ENCODE data around the gene ZNF668.
"Not testable (repeated sequence)": the region's sequence is repeated elsewhere in the genome, so short reads cannot be mapped to it uniquely, and the experiment has no call there.

ZNF668 gene

GRCh38 chr16:31050280-31051030 lies 23.6 kb downstream of the ZNF668 start:
- DNase-seq = no peak

DNA sequence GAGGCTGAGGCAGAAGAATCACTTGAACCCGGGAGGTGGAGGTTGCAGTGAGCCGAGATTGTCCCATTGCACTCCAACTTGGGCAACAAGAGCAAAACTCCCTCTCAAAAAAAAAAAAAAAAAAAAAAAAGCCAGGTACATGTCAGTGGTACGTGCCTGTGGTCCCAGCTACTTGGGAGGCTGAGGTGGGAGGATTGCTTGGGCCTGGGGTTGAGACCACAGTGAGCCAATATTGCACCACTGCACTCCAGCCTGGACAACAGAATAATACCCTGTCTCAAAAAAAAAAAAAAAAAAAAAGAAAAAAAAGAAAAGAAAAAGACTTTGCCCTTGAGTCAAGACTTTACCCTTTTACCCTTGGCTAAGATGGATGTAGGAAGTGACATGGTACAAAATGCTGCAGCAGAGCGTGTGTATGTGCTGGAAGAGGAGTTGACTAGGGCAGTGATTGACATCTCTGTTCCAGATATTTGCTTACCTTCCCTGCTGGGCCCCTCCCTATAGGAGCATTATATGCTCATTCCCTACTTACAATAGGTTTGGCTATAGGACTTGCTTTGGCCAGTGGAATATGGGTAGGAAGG lies 30.1 kb downstream of the ZNF668 start:
- DNase-seq = no peak

- DNase-seq = no peak
Observed at GRCh38 chr16:31043352-31043751, 30.7 kb downstream of the ZNF668 start.

DNA sequence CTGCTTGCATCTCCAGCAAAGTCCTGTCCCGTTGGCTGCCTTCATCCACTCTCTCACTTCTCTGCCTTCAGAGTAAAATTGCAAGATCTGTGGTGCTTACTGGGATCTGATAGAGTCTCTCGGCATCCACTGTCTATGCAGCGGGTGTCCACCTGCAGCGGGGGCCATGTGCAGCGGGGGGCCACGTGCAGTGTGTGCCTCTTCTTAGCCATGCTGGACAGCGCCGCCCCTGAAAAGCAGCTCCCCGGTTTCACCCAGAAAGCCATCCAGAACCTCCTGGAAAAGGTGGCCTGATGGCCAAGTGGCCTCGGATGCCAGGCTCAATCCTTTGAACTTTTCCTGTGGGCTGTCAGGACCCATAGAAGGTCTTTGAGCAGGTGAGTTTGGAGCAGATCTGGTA lies 31.2 kb downstream of the ZNF668 start:
- DNase-seq = no peak

GRCh38 chr16:31038993-31039392 lies 35.0 kb downstream of the ZNF668 start:
- no peak for DNase-seq

DNA sequence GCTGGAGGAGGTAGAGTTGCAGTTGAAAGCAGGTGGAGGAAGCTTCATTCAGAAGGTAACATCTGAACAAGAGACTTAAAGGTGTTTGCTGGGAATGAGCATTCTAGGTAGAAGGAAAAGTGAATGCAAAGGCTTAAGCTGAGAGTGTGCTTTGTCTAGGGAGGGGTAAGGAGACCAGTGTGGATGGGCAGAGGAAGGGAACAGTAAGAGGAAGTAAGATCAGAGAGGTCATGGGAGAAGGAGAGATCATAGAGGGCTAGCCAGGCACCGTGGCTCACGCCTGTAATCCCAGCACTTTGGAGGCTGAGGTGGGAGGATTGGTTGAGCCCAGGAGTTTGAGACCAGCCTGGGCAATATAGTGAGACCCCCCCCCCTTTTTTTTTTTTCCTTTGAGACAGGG lies 37.3 kb downstream of the ZNF668 start:
- DNase-seq = no peak

GRCh38 chr16:31033709-31034492 lies 40.1 kb downstream of the ZNF668 start:
- DNase-seq = peak; percentile 81

- DNase-seq = peak; percentile 99
Observed at GRCh38 chr16:31032736-31033708, 41.0 kb downstream of the ZNF668 start, which contains the start of gene STX4. Gene STX4, plus strand, starts transcription at chr16:31033558. Its CDS starts 248 bp downstream, at chr16:31033806.

GRCh38 chr16:31031276-31031675 lies 42.8 kb downstream of the ZNF668 start:
- DNase-seq = no peak

- DNase-seq = no peak
Observed at GRCh38 chr16:31029272-31029671, 44.8 kb downstream of the ZNF668 start.

DNA sequence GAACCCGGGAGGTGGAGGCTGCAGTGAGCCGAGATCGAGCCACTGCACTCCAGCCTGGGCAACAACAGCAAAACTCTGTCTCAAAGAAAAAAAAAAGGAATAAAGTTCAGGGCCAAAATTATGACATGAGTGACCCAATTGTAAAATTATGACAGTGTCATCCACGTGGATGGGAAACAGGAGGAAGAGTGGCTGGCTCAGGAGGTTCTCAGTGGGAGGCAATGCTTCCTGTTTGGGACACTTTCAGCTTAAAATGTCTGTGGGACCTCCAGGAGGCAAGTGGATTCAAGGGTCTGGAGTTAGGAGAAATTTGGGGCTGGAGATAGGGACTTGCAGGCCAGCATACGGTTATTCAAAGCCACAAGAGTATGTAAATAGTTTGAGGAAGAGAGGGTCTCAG lies 48.7 kb downstream of the ZNF668 start:
- DNase-seq = no peak

DNA sequence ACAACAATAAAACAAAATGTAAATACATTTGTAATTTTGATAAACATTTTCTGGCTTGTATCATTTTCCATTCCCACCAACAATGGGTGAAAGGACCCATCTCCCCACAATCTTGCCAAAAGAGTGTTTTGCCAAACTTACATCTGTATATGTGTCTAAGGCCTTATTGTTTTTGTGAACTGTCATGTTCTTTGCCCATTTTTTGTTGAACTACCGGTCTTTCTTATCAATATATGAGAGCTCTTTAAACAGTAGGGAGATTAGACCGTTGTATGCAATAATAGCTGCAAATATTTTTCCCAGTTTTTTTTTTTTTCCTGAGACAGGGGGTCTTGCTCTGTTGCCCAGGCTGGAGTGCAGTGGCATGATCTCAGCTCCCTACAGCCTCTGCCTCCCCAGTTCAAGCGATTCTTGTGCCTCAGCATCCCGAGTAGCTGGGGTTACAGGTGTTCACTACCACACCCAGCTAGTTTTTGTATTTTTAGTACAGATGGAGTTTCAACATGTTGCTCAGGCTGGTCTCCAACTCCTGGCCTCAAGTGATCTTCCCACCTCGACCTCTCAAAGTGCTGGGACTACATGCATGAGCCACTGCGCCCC lies 50.3 kb downstream of the ZNF668 start:
- DNase-seq = no peak

DNA sequence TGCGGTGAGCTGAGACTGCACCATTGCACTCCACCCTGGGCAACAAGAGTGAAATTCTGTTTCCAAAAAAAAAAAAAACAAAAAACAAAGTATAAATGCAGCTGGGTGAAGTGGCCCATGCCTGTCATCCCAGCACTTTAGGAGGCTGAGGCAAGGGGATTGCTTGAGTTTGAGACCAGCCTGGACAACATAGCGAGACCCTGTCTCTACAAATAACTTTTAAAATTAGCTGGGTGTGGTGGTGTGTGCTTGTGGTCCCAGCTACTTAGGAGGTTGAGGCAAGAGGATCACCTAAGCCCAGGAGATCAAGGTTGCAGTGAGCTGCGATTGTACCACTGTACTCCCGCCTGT lies 50.8 kb downstream of the ZNF668 start:
- DNase-seq = no peak

DNA sequence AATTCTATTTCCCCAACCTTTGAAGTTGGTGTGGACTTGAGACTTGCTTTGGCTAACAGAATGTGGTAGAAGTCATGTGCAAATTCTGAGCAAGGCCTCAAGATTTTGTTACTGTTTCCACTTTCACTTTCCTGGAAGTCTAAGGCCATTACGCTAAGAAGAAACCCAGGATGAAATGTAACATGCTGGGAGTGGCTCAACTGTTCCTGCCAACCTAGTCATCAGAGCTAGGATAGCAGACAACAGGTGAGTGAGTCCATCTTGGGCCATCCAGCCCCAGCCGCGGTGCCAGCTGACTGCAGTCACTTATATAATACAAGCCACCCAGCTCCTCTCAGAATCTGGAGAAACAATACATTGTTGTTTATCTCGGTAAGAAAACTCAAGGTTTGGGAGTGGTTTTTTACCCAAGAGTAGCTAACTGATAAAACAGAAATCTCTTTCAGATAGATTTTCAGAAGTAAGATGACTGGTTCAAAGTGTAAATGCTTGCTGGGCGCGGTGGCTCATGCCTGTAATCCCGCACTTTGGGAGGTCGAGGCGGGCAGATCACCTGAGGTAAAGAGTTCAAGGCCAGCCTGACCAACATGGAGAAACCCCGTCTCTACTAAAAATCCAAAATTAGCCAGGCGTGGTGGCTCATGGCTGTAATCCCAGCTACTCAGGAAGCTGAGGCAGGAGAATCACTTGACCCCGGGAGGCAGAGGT lies 51.3 kb downstream of the ZNF668 start:
- no peak for DNase-seq

DNA sequence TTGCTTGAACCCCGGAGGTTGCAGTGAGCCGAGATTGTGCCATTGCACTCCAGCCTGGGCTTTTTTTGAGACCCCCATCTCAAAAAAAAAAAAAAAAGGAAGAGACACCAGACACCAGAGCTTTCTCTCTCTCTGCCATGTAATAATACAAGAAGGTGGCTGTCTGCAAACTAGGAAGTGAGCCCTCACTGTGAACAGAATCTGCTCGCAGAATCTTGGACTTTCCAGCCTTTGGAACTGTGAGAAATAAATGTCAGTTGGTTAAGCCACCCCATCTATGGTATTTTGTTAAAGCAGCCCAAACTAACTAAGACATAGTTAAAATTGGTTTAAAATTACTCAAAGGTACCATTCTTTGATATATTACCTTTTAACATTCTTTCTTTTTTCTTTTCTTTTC lies 53.5 kb downstream of the ZNF668 start:
- DNase-seq = no peak

GRCh38 chr16:31017756-31018155 lies 56.3 kb downstream of the ZNF668 start:
- DNase-seq = not testable (repeated sequence)

- DNase-seq = no peak
Observed at GRCh38 chr16:31016018-31016417, 58.0 kb downstream of the ZNF668 start.

DNA sequence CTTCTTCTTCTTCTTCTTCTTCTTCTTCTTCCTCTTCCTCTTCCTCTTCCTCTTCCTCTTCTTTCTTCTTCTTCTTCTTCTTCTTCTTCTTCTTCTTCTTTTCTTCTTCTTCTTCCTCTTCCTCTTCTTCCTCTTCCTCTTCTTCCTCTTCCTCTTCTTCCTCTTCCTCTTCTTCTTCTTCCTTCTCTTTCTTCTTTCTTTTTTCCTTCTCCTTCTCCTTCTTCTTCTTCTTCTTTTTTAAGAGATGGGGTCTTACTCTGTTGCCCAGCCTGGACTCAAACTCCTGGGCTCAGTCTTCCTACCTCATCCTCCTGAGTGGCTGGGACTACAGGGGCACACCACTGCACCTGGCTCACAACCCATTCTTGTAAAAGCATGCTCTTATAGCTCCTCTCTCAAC lies 60.7 kb downstream of the ZNF668 start:
- DNase-seq = not testable (repeated sequence)

- not testable (repeated sequence) for DNase-seq
Observed at GRCh38 chr16:31011815-31012214, 62.2 kb downstream of the ZNF668 start.
